Uterus (tissue), 2 donors: ENCODE data around the gene NUDCD2.

Source experiments
- CTCF ChIP-seq, 4 experiments: fragments of 200-600 bp in 2 of 4; fragments of 450-650 bp in 2 of 4; sonication (generic) in 2 of 4; IDR thresholded peaks; one replicate each; pipeline ENCODE4 v1.5.1; 2016 to 2019; ENCODE audit warnings: antibody characterized with exemption in 4 of 4, mild to moderate bottlenecking in 2 of 4, moderate library complexity in 1 of 4
- POLR2A ChIP-seq, 2 donors: fragments of 450-650 bp; IDR thresholded peaks; one replicate each; pipeline ENCODE4 v1.6.1; 2016; ENCODE audit warnings: antibody characterized with exemption in 2 of 2, mild to moderate bottlenecking in 1 of 2, moderate library complexity in 1 of 2

- TF ChIP-seq POLR2A (IDR thresholded peaks at IDR 0.05) (no peak), CTCF (IDR thresholded peaks at IDR 0.05) (no peak)
Measured at GRCh38 chr5:163467682-163468081, 7.8 kb upstream of the NUDCD2 start.
